Endothelial cell of umbilical vein (primary cell): Measurements from ENCODE around the gene TOP1. TPM values are rescaled to one million over a fixed set of nuclear protein-coding genes. Genes with fewer than 3 reads are reported as not detected.

Source experiments
- BruUV-seq: library from RNA; stranded (reverse); fragments of 400-500 nt; replicated peaks from 2 replicates; lab custom pipeline; 2021; lab: Mats Ljungman, UMichigan
- CTCF ChIA-PET: fragments of 300-600, 350-600 bp; sonication (Branson Sonifier 250); formaldehyde crosslinking; loops from one replicate; lab custom pipeline; 2021; ENCODE audit warnings: antibody characterized with exemption, inconsistent platforms; lab: Charles Lee
- POLR2A ChIA-PET: fragments of 300-600, 350-600 bp; sonication (Branson Sonifier 250); formaldehyde crosslinking; loops from one replicate; lab custom pipeline; 2021; ENCODE audit warnings: antibody characterized with exemption, inconsistent platforms; lab: Charles Lee
- DNase-seq: peaks from one replicate; pipeline ENCODE4 v3.0.0-alpha.2; 2011; ENCODE audit warnings: low read depth, low spot score
- FAIRE-seq: peaks from 2 replicates; lab custom pipeline; 2011; peaks lifted over from hg19 to GRCh38; lab: Jason Lieb, UNC
- H2AFZ ChIP-seq: 2 replicates; pipeline ENCODE4 v1.6.0; 2012; ENCODE audit warnings: low read depth, low read length, control low read depth, inconsistent platforms
- H3K27ac ChIP-seq: 2 replicates; pipeline ENCODE4 v1.5.1; 2011; ENCODE audit warnings: low read depth, mild to moderate bottlenecking, control low read depth, low read length, moderate library complexity; ENCODE audit not compliant: insufficient read depth
- H3K27me3 ChIP-seq, 2 experiments: 2 replicates each; pipeline versions ENCODE4 v1.6.0 to v1.6.1; 2011; ENCODE audit warnings: low read length in 2 of 2, mixed read lengths in 1 of 2; ENCODE audit not compliant: control insufficient read depth in 2 of 2, insufficient read depth in 2 of 2
- H3K36me3 ChIP-seq, 2 experiments: 2 replicates in 1 of 2; 3 replicates in 1 of 2; pipeline ENCODE4 v1.5.1; 2011; ENCODE audit warnings: low read length in 2 of 2, mild to moderate bottlenecking in 1 of 2, moderate library complexity in 1 of 2; ENCODE audit not compliant: control insufficient read depth in 2 of 2, insufficient read depth in 2 of 2; ENCODE audit errors: extremely low read depth in 1 of 2
- H3K4me1 ChIP-seq: 3 replicates; pipeline ENCODE4 v1.5.1; 2011; ENCODE audit warnings: mild to moderate bottlenecking, low read length; ENCODE audit not compliant: control insufficient read depth, insufficient read depth; ENCODE audit errors: extremely low read depth
- H3K4me2 ChIP-seq: 2 replicates; pipeline ENCODE4 v1.6.1; 2011; ENCODE audit warnings: low read length, control low read depth, mixed read lengths; ENCODE audit not compliant: insufficient read depth
- H3K4me3 ChIP-seq, 3 experiments: fragments of 200-600 bp in 1 of 3; sonication (generic), shearing (Covaris generic) in 1 of 3; replicated peaks in 1 of 3; 2 replicates each; pipeline ENCODE4 v1.5.1; 2011 to 2016; ENCODE audit warnings: control low read depth in 3 of 3, low read length in 3 of 3, mild to moderate bottlenecking in 2 of 3, inconsistent platforms in 1 of 3, low read depth in 1 of 3, moderate library complexity in 1 of 3; ENCODE audit not compliant: insufficient read depth in 1 of 3
- H3K79me2 ChIP-seq: 2 replicates; pipeline ENCODE4 v1.6.0; 2012; ENCODE audit warnings: low read length, inconsistent platforms; ENCODE audit not compliant: control insufficient read depth, insufficient read depth
- H3K9ac ChIP-seq: replicated peaks from 2 replicates; pipeline ENCODE3; 2011; ENCODE audit warnings: low read length, control low read depth; ENCODE audit not compliant: insufficient read depth; ENCODE audit errors: extremely low read depth
- H3K9me1 ChIP-seq: replicated peaks from 3 replicates; pipeline ENCODE4 v1.6.0; 2011; ENCODE audit warnings: mild to moderate bottlenecking, low read length; ENCODE audit not compliant: control insufficient read depth, insufficient read depth; ENCODE audit errors: extremely low read depth
- H3K9me3 ChIP-seq: replicated peaks from 2 replicates; pipeline ENCODE4 v1.5.1; 2012; ENCODE audit warnings: low read length, inconsistent platforms; ENCODE audit not compliant: control insufficient read depth, insufficient read depth
- H4K20me1 ChIP-seq: replicated peaks from 2 replicates; pipeline ENCODE3; 2011; ENCODE audit warnings: mild to moderate bottlenecking, low read length; ENCODE audit not compliant: control insufficient read depth, insufficient read depth; ENCODE audit errors: extremely low read depth
- EZH2 ChIP-seq: IDR thresholded peaks from 2 replicates; pipeline ENCODE4 v1.6.1; 2012; ENCODE audit warnings: borderline replicate concordance, low read depth, mild to moderate bottlenecking, moderate library complexity, low read length, inconsistent platforms; ENCODE audit not compliant: severe bottlenecking
- FOS ChIP-seq: IDR thresholded peaks from 2 replicates; pipeline ENCODE4 v1.6.1; 2011; ENCODE audit warnings: mild to moderate bottlenecking, low read length, moderate library complexity, borderline replicate concordance; ENCODE audit not compliant: insufficient read depth
- dilution Hi-C: fragments of 300-500 bp; cut with MboI; formaldehyde crosslinking; loops from one replicate; pipeline ENCODE4 v1.15.0; 2019; ENCODE audit warnings: low sequenced_read_pairs; ENCODE audit not compliant: extremely low pct_ligation_motif_present
- intact Hi-C: fragments of 100-400 bp; cut with micrococcal nuclease; formaldehyde crosslinking; loops from one replicate; pipeline ENCODE4 v1.10.0; 2022
- polyA plus RNA-seq, 4 experiments: library from polyadenylated mRNA; depleted of rRNA in 3 of 4; stranded (reverse) in 3 of 4; unstranded in 1 of 4; fragments of >200 nt; gene quantifications; 2 replicates each; pipeline versions ENCODE4 v1.2.1 to v1.2.3, GENCODE V29; 2011 to 2012; ENCODE audit warnings: missing spikeins in 1 of 4
- total RNA-seq: library from RNA; stranded (reverse); gene quantifications from 2 replicates; pipeline ENCODE4 v1.2.3, GENCODE V29; 2021

The TOP1 gene
- total and polyA plus RNA-seq, 2 donors (not counting 3 experiments of a cell fraction or from before 2014, with no cell fraction given): 7.0 to 77.4 TPM

GRCh38 chr20:40980106-40980827, 48.4 kb upstream of the TOP1 start:
- ChIA-PET CTCF (interaction anchor here (0.7 to 1.3 kb wide), 2 partner anchors 10 to 98 kb away, joined by 3 to 5 read pairs; no protein-coding TSS in a partner anchor), POLR2A (no interaction called here)
- Histone ChIP-seq H4K20me1 (no peaks in the 10 kb centered on the region), H3K4me1 (no peaks in the 10 kb centered on the region), H3K9ac (no peak overlapping the region), H3K4me3 (no peak overlapping the region), H3K36me3 (no peaks in the 10 kb centered on the region), H3K79me2 (no peaks in the 10 kb centered on the region), H3K4me2 (no peak overlapping the region), H3K27ac (no peak overlapping the region), H3K9me3 (no peaks in the 10 kb centered on the region), H3K9me1 (no peaks in the 10 kb centered on the region), H2AFZ (no peak overlapping the region), H3K27me3 (no peaks in the 10 kb centered on the region)
- intact Hi-C loops (no loop called here), dilution Hi-C loops (no loop called here)
- no TSS peak for BruUV-seq
- DNase-seq: no peak
- no peak for TF ChIP-seq EZH2
- no peak for FAIRE-seq

DNA sequence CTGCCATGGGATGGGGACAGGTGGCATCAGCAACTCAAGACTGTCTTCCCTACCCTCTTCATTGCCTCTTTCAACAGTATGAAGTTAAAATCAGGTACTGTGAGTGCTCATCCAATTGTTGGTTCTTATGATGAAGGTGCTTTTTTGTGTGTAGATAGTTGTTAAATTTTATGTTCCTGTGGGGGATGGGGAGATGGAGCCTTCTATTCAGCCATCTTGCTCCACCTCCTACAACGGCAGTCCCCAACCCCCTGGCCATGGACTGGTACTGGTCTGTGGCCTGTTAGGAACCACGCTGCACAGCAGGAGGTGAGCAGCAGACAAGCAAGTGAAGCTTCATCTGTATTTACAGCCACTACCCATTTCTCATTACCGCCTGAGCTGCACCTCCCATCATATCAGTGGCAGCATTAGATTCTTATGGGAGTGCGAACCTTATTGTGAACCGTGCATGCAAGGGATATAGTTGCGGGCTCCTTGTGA, 47.8 kb upstream of the TOP1 start:
- Histone ChIP-seq H3K9ac (no peak overlapping the region), H4K20me1 (no peaks in the 10 kb centered on the region), H3K36me3 (no peaks in the 10 kb centered on the region), H3K79me2 (no peaks in the 10 kb centered on the region), H3K9me3 (no peaks in the 10 kb centered on the region), H3K4me1 (no peaks in the 10 kb centered on the region), H3K27me3 (no peaks in the 10 kb centered on the region), H3K4me2 (no peak overlapping the region), H3K27ac (no peak overlapping the region), H3K4me3 (no peak overlapping the region), H2AFZ (no peak overlapping the region), H3K9me1 (no peaks in the 10 kb centered on the region)
- DNase-seq (no peak), FAIRE-seq (no peak)
- dilution Hi-C loops: no loop called here
- POLR2A ChIA-PET: no interaction called here
- intact Hi-C loops: no loop called here
- TF ChIP-seq FOS: no peak
- BruUV-seq: no TSS peak
- CTCF ChIA-PET: interaction anchor here (0.7 to 1.3 kb wide), 2 partner anchors 10 to 98 kb away, joined by 3 to 5 read pairs; no protein-coding TSS in a partner anchor
